HEK293 (cell line): ENCODE measurements around the gene FOXP1.
A peak's percentile ranks its signal among the peaks of the same experiment; 100 is the strongest.

Experiments
- GLIS1 ChIP-seq: fragments of 450-650 bp; formaldehyde crosslinking; IDR thresholded peaks from 2 replicates; pipeline ENCODE4 v1.5.1; 2016; ENCODE audit warnings: missing biosample characterization, missing genetic modification characterization
- HOXA7 ChIP-seq: sonication (generic); formaldehyde crosslinking; IDR thresholded peaks from 2 replicates; pipeline ENCODE4 v1.8.1; 2022; ENCODE audit warnings: missing genetic modification reagents, borderline replicate concordance
- RBAK ChIP-seq: fragments of 450-650 bp; formaldehyde crosslinking; IDR thresholded peaks from 2 replicates; pipeline ENCODE4 v1.5.1; 2016; ENCODE audit warnings: missing biosample characterization, missing genetic modification characterization
- SALL2 ChIP-seq: fragments of 450-650 bp; formaldehyde crosslinking; IDR thresholded peaks from 2 replicates; pipeline ENCODE4 v1.5.0; 2017; ENCODE audit warnings: missing biosample characterization, mild to moderate bottlenecking, missing genetic modification characterization, borderline replicate concordance
- SCRT2 ChIP-seq: fragments of 450-650 bp; formaldehyde crosslinking; IDR thresholded peaks from 2 replicates; pipeline ENCODE4 v1.5.1; 2016; ENCODE audit warnings: missing biosample characterization, missing genetic modification characterization
- WT1 ChIP-seq: fragments of 450-650 bp; formaldehyde crosslinking; IDR thresholded peaks from 2 replicates; pipeline ENCODE4 v1.5.1; 2016; ENCODE audit warnings: missing biosample characterization, missing genetic modification characterization
- ZFP37 ChIP-seq: fragments of 450-650 bp; formaldehyde crosslinking; IDR thresholded peaks from 2 replicates; pipeline ENCODE4 v1.5.1; 2016; ENCODE audit warnings: missing biosample characterization, missing genetic modification characterization
- ZNF184 ChIP-seq: fragments of 450-650 bp; IDR thresholded peaks from 2 replicates; pipeline ENCODE4 v1.5.1; 2018; ENCODE audit warnings: missing biosample characterization, mild to moderate bottlenecking, missing genetic modification characterization
- ZNF202 ChIP-seq: fragments of 450-650 bp; formaldehyde crosslinking; IDR thresholded peaks from 2 replicates; pipeline ENCODE4 v1.5.1; 2016; ENCODE audit warnings: missing biosample characterization, missing genetic modification characterization, borderline replicate concordance
- ZNF416 ChIP-seq: fragments of 450-650 bp; formaldehyde crosslinking; IDR thresholded peaks from 2 replicates; pipeline ENCODE4 v1.5.1; 2016; ENCODE audit warnings: missing biosample characterization, missing genetic modification characterization
- ZNF426 ChIP-seq: fragments of 450-650 bp; formaldehyde crosslinking; IDR thresholded peaks from 2 replicates; pipeline ENCODE4 v1.5.1; 2017; ENCODE audit warnings: missing biosample characterization, missing genetic modification characterization, mild to moderate bottlenecking, inconsistent platforms, moderate library complexity
- ZNF514 ChIP-seq: fragments of 450-650 bp; formaldehyde crosslinking; IDR thresholded peaks from 2 replicates; pipeline ENCODE4 v1.5.1; 2016; ENCODE audit warnings: missing biosample characterization, missing genetic modification characterization
- TF ChIP-seq, protein P1 (sequence below): fragments of 450-650 bp; formaldehyde crosslinking; IDR thresholded peaks from 2 replicates; pipeline ENCODE4 v1.5.1; 2016; ENCODE audit warnings: missing biosample characterization, missing genetic modification characterization
- TF ChIP-seq, protein P2 (sequence below): fragments of 450-650 bp; formaldehyde crosslinking; IDR thresholded peaks from 2 replicates; pipeline ENCODE4 v1.5.1; 2016; ENCODE audit warnings: missing biosample characterization, missing genetic modification characterization, low read depth
- TF ChIP-seq, protein P3 (sequence below): fragments of 450-650 bp; formaldehyde crosslinking; optimal IDR thresholded peaks from 2 replicates; pipeline ENCODE3; 2016; ENCODE audit warnings: missing biosample characterization, mild to moderate bottlenecking, missing genetic modification characterization
- TF ChIP-seq, protein P4 (sequence below): fragments of 450-650 bp; IDR thresholded peaks from 2 replicates; pipeline ENCODE4 v1.5.1; 2018; ENCODE audit warnings: missing biosample characterization, missing genetic modification characterization
- TF ChIP-seq, protein P5 (sequence below): fragments of 450-650 bp; formaldehyde crosslinking; IDR thresholded peaks from 2 replicates; pipeline ENCODE4 v1.5.1; 2016; ENCODE audit warnings: missing biosample characterization, missing genetic modification characterization
- TF ChIP-seq, protein P6 (sequence below): fragments of 450-650 bp; IDR thresholded peaks from 2 replicates; pipeline ENCODE4 v1.5.1; 2018; ENCODE audit warnings: missing biosample characterization, mild to moderate bottlenecking, missing genetic modification characterization
- TF ChIP-seq, protein P7 (sequence below): fragments of 450-650 bp; formaldehyde crosslinking; IDR thresholded peaks from 2 replicates; pipeline ENCODE4 v1.5.1; 2017; ENCODE audit warnings: missing biosample characterization, missing genetic modification characterization
- TF ChIP-seq, protein P8 (sequence below): fragments of 450-650 bp; formaldehyde crosslinking; IDR thresholded peaks from 2 replicates; pipeline ENCODE4 v1.5.1; 2016; ENCODE audit warnings: missing biosample characterization, missing genetic modification characterization
- TF ChIP-seq, protein P9 (sequence below): fragments of 450-650 bp; formaldehyde crosslinking; IDR thresholded peaks from 2 replicates; pipeline ENCODE4 v1.5.1; 2016; ENCODE audit warnings: missing biosample characterization, missing genetic modification characterization, low read depth

FOXP1 gene

DNA sequence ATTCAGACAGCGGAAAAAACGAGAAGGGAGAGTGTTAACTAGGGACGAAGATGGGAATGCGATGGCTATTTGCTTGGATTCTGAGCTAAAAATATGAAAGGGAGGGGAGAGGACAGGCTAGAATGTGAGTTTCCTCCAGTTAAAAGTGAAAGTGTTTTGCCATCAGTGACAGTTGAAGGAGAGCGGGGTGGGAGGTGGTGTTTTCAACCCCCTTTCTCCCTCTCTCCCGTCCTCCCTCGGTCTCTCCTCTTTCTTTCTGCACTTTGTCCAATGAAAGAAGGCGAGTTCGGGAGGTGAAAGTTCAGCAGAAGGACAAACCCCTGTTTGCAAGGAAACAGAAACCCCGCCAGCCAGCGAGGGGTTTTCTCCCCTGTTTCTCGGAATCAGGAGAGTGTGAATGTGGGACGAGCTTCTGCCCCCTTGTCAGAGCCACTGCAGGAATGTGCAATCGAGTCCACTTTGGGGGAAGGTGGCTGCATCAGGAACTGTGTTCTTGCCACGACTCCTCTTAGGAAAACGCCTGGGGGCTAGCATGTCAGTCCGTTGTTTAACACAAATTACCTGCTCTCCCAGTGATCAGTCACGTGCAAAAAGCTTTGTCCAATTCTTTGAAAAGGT is 975 bp upstream of the FOXP1 start (continued):
- TF ChIP-seq SALL2: no peak
- TF ChIP-seq, protein P1, sequence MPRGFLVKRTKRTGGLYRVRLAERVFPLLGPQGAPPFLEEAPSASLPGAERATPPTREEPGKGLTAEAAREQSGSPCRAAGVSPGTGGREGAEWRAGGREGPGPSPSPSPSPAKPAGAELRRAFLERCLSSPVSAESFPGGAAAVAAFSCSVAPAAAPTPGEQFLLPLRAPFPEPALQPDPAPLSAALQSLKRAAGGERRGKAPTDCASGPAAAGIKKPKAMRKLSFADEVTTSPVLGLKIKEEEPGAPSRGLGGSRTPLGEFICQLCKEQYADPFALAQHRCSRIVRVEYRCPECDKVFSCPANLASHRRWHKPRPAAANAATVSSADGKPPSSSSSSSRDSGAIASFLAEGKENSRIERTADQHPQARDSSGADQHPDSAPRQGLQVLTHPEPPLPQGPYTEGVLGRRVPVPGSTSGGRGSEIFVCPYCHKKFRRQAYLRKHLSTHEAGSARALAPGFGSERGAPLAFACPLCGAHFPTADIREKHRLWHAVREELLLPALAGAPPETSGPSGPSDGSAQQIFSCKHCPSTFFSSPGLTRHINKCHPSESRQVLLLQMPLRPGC (tag by site-specific recombination): peak; percentile 21; the same call in 1 of the 2 replicates
- TF ChIP-seq, protein P2, sequence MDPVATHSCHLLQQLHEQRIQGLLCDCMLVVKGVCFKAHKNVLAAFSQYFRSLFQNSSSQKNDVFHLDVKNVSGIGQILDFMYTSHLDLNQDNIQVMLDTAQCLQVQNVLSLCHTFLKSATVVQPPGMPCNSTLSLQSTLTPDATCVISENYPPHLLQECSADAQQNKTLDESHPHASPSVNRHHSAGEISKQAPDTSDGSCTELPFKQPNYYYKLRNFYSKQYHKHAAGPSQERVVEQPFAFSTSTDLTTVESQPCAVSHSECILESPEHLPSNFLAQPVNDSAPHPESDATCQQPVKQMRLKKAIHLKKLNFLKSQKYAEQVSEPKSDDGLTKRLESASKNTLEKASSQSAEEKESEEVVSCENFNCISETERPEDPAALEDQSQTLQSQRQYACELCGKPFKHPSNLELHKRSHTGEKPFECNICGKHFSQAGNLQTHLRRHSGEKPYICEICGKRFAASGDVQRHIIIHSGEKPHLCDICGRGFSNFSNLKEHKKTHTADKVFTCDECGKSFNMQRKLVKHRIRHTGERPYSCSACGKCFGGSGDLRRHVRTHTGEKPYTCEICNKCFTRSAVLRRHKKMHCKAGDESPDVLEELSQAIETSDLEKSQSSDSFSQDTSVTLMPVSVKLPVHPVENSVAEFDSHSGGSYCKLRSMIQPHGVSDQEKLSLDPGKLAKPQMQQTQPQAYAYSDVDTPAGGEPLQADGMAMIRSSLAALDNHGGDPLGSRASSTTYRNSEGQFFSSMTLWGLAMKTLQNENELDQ (tag by site-specific recombination): no peak
- no peak for TF ChIP-seq SCRT2 (tag by site-specific recombination)
- TF ChIP-seq ZNF426 (tag by site-specific recombination): no peak
- no peak for TF ChIP-seq ZNF514 (tag by site-specific recombination)
- TF ChIP-seq, protein P3, sequence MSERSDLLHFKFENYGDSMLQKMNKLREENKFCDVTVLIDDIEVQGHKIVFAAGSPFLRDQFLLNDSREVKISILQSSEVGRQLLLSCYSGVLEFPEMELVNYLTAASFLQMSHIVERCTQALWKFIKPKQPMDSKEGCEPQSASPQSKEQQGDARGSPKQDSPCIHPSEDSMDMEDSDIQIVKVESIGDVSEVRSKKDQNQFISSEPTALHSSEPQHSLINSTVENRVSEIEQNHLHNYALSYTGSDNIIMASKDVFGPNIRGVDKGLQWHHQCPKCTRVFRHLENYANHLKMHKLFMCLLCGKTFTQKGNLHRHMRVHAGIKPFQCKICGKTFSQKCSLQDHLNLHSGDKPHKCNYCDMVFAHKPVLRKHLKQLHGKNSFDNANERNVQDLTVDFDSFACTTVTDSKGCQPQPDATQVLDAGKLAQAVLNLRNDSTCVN (tag by site-specific recombination): peak; percentile 14
- TF ChIP-seq ZNF202: no peak
- TF ChIP-seq ZNF184 (tag by site-specific recombination): no peak
- TF ChIP-seq WT1 (tag by site-specific recombination): peak; percentile 65; the same call in 1 of the 2 replicates
- TF ChIP-seq, protein P4, sequence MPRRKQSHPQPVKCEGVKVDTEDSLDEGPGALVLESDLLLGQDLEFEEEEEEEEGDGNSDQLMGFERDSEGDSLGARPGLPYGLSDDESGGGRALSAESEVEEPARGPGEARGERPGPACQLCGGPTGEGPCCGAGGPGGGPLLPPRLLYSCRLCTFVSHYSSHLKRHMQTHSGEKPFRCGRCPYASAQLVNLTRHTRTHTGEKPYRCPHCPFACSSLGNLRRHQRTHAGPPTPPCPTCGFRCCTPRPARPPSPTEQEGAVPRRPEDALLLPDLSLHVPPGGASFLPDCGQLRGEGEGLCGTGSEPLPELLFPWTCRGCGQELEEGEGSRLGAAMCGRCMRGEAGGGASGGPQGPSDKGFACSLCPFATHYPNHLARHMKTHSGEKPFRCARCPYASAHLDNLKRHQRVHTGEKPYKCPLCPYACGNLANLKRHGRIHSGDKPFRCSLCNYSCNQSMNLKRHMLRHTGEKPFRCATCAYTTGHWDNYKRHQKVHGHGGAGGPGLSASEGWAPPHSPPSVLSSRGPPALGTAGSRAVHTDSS (tag by site-specific recombination): no peak
- no peak for TF ChIP-seq RBAK (tag by site-specific recombination)
- TF ChIP-seq, protein P5, sequence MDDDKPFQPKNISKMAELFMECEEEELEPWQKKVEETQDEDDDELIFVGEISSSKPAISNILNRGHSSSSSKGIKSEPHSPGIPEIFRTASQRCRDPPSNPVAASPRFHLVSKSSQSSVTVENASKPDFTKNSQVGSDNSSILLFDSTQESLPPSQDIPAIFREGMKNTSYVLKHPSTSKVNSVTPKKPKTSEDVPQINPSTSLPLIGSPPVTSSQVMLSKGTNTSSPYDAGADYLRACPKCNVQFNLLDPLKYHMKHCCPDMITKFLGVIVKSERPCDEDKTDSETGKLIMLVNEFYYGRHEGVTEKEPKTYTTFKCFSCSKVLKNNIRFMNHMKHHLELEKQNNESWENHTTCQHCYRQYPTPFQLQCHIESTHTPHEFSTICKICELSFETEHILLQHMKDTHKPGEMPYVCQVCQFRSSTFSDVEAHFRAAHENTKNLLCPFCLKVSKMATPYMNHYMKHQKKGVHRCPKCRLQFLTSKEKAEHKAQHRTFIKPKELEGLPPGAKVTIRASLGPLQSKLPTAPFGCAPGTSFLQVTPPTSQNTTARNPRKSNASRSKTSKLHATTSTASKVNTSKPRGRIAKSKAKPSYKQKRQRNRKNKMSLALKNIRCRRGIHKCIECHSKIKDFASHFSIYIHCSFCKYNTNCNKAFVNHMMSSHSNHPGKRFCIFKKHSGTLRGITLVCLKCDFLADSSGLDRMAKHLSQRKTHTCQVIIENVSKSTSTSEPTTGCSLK (tag by site-specific recombination): no peak
- 0 out of 2 replicates have a peak, but pooled peaks have one; percentile 7 for TF ChIP-seq GLIS1 (tag by site-specific recombination)
- TF ChIP-seq, protein P6, sequence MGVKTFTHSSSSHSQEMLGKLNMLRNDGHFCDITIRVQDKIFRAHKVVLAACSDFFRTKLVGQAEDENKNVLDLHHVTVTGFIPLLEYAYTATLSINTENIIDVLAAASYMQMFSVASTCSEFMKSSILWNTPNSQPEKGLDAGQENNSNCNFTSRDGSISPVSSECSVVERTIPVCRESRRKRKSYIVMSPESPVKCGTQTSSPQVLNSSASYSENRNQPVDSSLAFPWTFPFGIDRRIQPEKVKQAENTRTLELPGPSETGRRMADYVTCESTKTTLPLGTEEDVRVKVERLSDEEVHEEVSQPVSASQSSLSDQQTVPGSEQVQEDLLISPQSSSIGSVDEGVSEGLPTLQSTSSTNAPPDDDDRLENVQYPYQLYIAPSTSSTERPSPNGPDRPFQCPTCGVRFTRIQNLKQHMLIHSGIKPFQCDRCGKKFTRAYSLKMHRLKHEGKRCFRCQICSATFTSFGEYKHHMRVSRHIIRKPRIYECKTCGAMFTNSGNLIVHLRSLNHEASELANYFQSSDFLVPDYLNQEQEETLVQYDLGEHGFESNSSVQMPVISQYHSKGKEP: peak; percentile 46; the same call in 1 of the 2 replicates
- no peak for TF ChIP-seq ZFP37
- TF ChIP-seq, protein P7, sequence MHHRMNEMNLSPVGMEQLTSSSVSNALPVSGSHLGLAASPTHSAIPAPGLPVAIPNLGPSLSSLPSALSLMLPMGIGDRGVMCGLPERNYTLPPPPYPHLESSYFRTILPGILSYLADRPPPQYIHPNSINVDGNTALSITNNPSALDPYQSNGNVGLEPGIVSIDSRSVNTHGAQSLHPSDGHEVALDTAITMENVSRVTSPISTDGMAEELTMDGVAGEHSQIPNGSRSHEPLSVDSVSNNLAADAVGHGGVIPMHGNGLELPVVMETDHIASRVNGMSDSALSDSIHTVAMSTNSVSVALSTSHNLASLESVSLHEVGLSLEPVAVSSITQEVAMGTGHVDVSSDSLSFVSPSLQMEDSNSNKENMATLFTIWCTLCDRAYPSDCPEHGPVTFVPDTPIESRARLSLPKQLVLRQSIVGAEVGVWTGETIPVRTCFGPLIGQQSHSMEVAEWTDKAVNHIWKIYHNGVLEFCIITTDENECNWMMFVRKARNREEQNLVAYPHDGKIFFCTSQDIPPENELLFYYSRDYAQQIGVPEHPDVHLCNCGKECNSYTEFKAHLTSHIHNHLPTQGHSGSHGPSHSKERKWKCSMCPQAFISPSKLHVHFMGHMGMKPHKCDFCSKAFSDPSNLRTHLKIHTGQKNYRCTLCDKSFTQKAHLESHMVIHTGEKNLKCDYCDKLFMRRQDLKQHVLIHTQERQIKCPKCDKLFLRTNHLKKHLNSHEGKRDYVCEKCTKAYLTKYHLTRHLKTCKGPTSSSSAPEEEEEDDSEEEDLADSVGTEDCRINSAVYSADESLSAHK (tag by site-specific recombination): peak; percentile 55; the same call in 1 of the 2 replicates
- no peak for TF ChIP-seq ZNF416 (tag by site-specific recombination)
- TF ChIP-seq, protein P8, sequence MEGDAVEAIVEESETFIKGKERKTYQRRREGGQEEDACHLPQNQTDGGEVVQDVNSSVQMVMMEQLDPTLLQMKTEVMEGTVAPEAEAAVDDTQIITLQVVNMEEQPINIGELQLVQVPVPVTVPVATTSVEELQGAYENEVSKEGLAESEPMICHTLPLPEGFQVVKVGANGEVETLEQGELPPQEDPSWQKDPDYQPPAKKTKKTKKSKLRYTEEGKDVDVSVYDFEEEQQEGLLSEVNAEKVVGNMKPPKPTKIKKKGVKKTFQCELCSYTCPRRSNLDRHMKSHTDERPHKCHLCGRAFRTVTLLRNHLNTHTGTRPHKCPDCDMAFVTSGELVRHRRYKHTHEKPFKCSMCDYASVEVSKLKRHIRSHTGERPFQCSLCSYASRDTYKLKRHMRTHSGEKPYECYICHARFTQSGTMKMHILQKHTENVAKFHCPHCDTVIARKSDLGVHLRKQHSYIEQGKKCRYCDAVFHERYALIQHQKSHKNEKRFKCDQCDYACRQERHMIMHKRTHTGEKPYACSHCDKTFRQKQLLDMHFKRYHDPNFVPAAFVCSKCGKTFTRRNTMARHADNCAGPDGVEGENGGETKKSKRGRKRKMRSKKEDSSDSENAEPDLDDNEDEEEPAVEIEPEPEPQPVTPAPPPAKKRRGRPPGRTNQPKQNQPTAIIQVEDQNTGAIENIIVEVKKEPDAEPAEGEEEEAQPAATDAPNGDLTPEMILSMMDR (tag by site-specific recombination): no peak
- no peak for TF ChIP-seq HOXA7 (CRISPR knock-in tag)
- TF ChIP-seq, protein P9, sequence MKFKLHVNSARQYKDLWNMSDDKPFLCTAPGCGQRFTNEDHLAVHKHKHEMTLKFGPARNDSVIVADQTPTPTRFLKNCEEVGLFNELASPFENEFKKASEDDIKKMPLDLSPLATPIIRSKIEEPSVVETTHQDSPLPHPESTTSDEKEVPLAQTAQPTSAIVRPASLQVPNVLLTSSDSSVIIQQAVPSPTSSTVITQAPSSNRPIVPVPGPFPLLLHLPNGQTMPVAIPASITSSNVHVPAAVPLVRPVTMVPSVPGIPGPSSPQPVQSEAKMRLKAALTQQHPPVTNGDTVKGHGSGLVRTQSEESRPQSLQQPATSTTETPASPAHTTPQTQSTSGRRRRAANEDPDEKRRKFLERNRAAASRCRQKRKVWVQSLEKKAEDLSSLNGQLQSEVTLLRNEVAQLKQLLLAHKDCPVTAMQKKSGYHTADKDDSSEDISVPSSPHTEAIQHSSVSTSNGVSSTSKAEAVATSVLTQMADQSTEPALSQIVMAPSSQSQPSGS (tag by site-specific recombination): no peak
